RWPE1 (cell line): ENCODE data around the gene CEP20.
"Not testable (repeated sequence)": the region's sequence is repeated elsewhere in the genome, so short reads cannot be mapped to it uniquely, and the experiment has no call there.

Experiments used
- CTCF ChIA-PET: fragments of 350-600 bp; sonication (Branson Sonifier 250); formaldehyde crosslinking; extraction: SDS; loops from one replicate; lab custom pipeline; 2021; lab: Yijun Ruan, JAX
- POLR2A ChIA-PET: fragments of 400-600 bp; formaldehyde crosslinking; extraction: SDS; loops from one replicate; lab custom pipeline; 2020; ENCODE audit warnings: antibody characterized with exemption; ENCODE audit not compliant: low non-redundant PET; lab: Yijun Ruan, JAX
- DNase-seq: peaks from one replicate; pipeline ENCODE4 v3.0.0; 2012; ENCODE audit warnings: low spot score
- H3K27ac ChIP-seq: fragments of 450-650 bp; 2 replicates; pipeline ENCODE4 v1.5.1; 2017
- CTCF ChIP-seq: fragments of 450-650 bp; conservative IDR thresholded peaks from 2 replicates; pipeline ENCODE4 v1.5.1; 2017; ENCODE audit warnings: low read depth, mild to moderate bottlenecking

CEP20 gene

GRCh38 chr16:15925631-15926030 is 37.2 kb upstream of the CEP20 start:
- DNase-seq, result no peak
- ChIA-PET CTCF (no interaction called here), POLR2A (interaction anchor here (0.6 kb wide), 1 partner anchor 18 kb away, joined by 6 read pairs; no protein-coding TSS in a partner anchor)
- TF ChIP-seq CTCF, result no peak
- peak overlapping the region; percentile 41 for H3K27ac ChIP-seq

- ChIA-PET POLR2A (interaction anchor here (0.6 kb wide), 1 partner anchor 19 kb away, joined by 6 read pairs; no protein-coding TSS in a partner anchor), CTCF (no interaction called here)
- peak overlapping the region; percentile 41 for H3K27ac ChIP-seq
- TF ChIP-seq CTCF, result no peak
- DNase-seq, result no peak
These were observed 36.6 kb upstream of the CEP20 start for GRCh38 chr16:15924996-15925395.

GRCh38 chr16:15919331-15919730 is 30.9 kb upstream of the CEP20 start:
- no peak for DNase-seq
- CTCF ChIA-PET, result interaction anchor here (0.6 kb wide), 1 partner anchor 10 kb away, joined by 3 read pairs; no protein-coding TSS in a partner anchor
- TF ChIP-seq CTCF, result no peak
- peak overlapping the region; percentile 89 for H3K27ac ChIP-seq
- POLR2A ChIA-PET, result no interaction called here

- DNase-seq, result not testable (repeated sequence)
These were observed 29.9 kb upstream of the CEP20 start for GRCh38 chr16:15918314-15918713.

GRCh38 chr16:15916323-15916722 is 27.9 kb upstream of the CEP20 start:
- no peak for TF ChIP-seq CTCF
- no peak for DNase-seq
- H3K27ac ChIP-seq, result no peak overlapping the region
- ChIA-PET CTCF (no interaction called here), POLR2A (no interaction called here)

More at GRCh38 chr16:15918314-15918713, 29.9 kb upstream of the CEP20 start:
- CTCF ChIA-PET, POLR2A ChIA-PET, H3K27ac ChIP-seq: not testable (repeated sequence)

- TF ChIP-seq CTCF, result no peak
- no peak for DNase-seq
- ChIA-PET POLR2A (no interaction called here), CTCF (no interaction called here)
- no peak overlapping the region for H3K27ac ChIP-seq
These were observed 27.2 kb upstream of the CEP20 start for GRCh38 chr16:15915555-15916081.

- TF ChIP-seq CTCF, result no peak
- H3K27ac ChIP-seq, result no peak overlapping the region
- ChIA-PET POLR2A (no interaction called here), CTCF (no interaction called here)
- no peak for DNase-seq
These were observed 24.8 kb upstream of the CEP20 start for GRCh38 chr16:15913046-15913698.
